Measurements from ENCODE around the gene UBE2O. TPM values are rescaled to one million over a fixed set of nuclear protein-coding genes. Genes with fewer than 3 reads are reported as not detected.

UBE2O gene
- total RNA-seq, 1 experiment from 2014 or later, result 64.7 TPM

DNA sequence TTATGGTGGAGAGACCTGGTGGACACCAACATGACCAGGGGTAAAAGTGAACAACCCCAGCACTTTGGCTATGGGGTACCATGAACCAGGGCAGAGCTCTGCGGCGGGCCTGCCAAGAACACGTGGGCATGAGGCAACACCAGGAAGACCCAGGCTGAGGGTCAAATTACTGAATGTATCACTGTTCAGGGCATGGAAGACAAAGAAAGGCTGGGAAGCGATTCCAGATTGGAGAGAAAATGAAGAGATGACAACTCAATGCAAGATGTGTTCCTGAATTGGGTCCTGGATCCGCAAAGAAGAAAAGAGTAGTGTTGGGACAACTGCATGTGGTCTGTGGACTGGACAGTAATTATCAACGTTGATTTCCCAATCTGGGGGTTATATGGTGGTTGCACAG, 48.7 kb downstream of the UBE2O start:
- no peak for TF ChIP-seq EZH2 (IDR thresholded peaks at IDR 0.05; ENCODE audit: low read length, unreplicated experiment)
- TF ChIP-seq, protein P1, sequence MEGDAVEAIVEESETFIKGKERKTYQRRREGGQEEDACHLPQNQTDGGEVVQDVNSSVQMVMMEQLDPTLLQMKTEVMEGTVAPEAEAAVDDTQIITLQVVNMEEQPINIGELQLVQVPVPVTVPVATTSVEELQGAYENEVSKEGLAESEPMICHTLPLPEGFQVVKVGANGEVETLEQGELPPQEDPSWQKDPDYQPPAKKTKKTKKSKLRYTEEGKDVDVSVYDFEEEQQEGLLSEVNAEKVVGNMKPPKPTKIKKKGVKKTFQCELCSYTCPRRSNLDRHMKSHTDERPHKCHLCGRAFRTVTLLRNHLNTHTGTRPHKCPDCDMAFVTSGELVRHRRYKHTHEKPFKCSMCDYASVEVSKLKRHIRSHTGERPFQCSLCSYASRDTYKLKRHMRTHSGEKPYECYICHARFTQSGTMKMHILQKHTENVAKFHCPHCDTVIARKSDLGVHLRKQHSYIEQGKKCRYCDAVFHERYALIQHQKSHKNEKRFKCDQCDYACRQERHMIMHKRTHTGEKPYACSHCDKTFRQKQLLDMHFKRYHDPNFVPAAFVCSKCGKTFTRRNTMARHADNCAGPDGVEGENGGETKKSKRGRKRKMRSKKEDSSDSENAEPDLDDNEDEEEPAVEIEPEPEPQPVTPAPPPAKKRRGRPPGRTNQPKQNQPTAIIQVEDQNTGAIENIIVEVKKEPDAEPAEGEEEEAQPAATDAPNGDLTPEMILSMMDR (conservative IDR thresholded peaks at IDR 0.05; ENCODE audit: low read depth, low read length), result no peak
- no peak for TF ChIP-seq EZH2phosphoT487 (IDR thresholded peaks at IDR 0.05; ENCODE audit: borderline replicate concordance, low read length)
- H3K9me3 ChIP-seq (ENCODE audit: low read length), result no peaks in the 10 kb centered on the region
- no peak overlapping the region for H3K4me3 ChIP-seq (ENCODE audit: low read length)
- no peak for DNase-seq
- H3F3A ChIP-seq (ENCODE audit: low read length, unreplicated experiment), result peaks cover 2% of the 10 kb centered on the region
- H3K36me3 ChIP-seq (ENCODE audit: low read depth, low read length), result peaks cover 54% of the 10 kb centered on the region
- POLR2A ChIA-PET (ENCODE audit: unreplicated experiment), result interaction anchor here (0.5 kb wide), 1 partner anchor 51 kb away, joined by 4 read pairs; the partner anchor contains the start of gene PRPSAP1
- no peak for ATAC-seq
- H3K9me2 ChIP-seq (replicated peaks; ENCODE audit: low read length), result no peaks in the 10 kb centered on the region
- H4K20me1 ChIP-seq (ENCODE audit: low read length), result peaks cover 15% of the 10 kb centered on the region
- no peak overlapping the region for H3K9ac ChIP-seq (ENCODE audit: low read length)
- H3K27ac ChIP-seq (ENCODE audit: low read length), result no peak overlapping the region
- intact Hi-C loops (cut with micrococcal nuclease), result no loop called here
- CTCF ChIA-PET, result no interaction called here
- H3K4me1 ChIP-seq (ENCODE audit: insufficient read depth, low read length), result peaks cover 5% of the 10 kb centered on the region
- H3K79me2 ChIP-seq (ENCODE audit: low read length), result peaks cover 29% of the 10 kb centered on the region
- no peak overlapping the region for H2AFZ ChIP-seq (ENCODE audit: low read length)
- H3K4me2 ChIP-seq (ENCODE audit: low read length), result no peak overlapping the region
- BruUV-seq (replicated peaks), result no TSS peak
- no peaks in the 10 kb centered on the region for H3K27me3 ChIP-seq (ENCODE audit: low read length)

DNA sequence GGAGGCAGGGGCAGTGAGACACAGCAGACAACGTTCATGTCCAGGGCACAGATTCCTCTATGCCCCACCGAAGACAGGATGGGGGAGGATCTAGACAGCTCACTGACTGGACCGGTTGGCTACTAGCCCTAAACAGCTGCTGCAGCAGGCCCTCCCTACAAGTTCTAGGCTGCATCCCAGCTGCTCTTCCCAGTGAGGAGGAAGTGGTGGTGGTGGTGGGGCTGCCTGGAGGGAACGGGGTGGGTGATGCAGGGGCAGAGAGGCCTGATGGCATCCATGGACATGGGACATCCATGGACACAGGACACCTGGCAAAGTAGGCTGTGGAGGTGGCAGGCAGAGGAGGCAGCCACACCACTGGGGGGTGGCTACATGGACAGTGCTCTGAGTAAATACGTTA, 50.2 kb downstream of the UBE2O start:
- H3K27ac ChIP-seq (ENCODE audit: low read length), result no peak overlapping the region
- H3K9ac ChIP-seq (ENCODE audit: low read length), result no peak overlapping the region
- H3K9me3 ChIP-seq (ENCODE audit: low read length), result no peaks in the 10 kb centered on the region
- peaks cover 64% of the 10 kb centered on the region for H3K36me3 ChIP-seq (ENCODE audit: low read depth, low read length)
- peaks cover 10% of the 10 kb centered on the region for H3F3A ChIP-seq (ENCODE audit: low read length, unreplicated experiment)
- DNase-seq, result no peak
- H3K4me1 ChIP-seq (ENCODE audit: insufficient read depth, low read length), result peaks cover 13% of the 10 kb centered on the region
- no peak overlapping the region for H3K4me3 ChIP-seq (ENCODE audit: low read length)
- H3K79me2 ChIP-seq (ENCODE audit: low read length), result peaks cover 17% of the 10 kb centered on the region
- H3K27me3 ChIP-seq (ENCODE audit: low read length), result no peaks in the 10 kb centered on the region
- no peak overlapping the region for H3K4me2 ChIP-seq (ENCODE audit: low read length)
- ChIA-PET POLR2A (ENCODE audit: unreplicated experiment) (no interaction called here), CTCF (no interaction called here)
- intact Hi-C loops (cut with micrococcal nuclease), result no loop called here
- TF ChIP-seq, protein P1 (conservative IDR thresholded peaks at IDR 0.05; ENCODE audit: low read depth, low read length), result no peak
- TF ChIP-seq EZH2phosphoT487 (IDR thresholded peaks at IDR 0.05; ENCODE audit: borderline replicate concordance, low read length) (no peak), EZH2 (IDR thresholded peaks at IDR 0.05; ENCODE audit: low read length, unreplicated experiment) (no peak)
- no peak for ATAC-seq
- H2AFZ ChIP-seq (ENCODE audit: low read length), result no peak overlapping the region
- no TSS peak for BruUV-seq (replicated peaks)
- peaks cover 10% of the 10 kb centered on the region for H4K20me1 ChIP-seq (ENCODE audit: low read length)
- H3K9me2 ChIP-seq (replicated peaks; ENCODE audit: low read length), result no peaks in the 10 kb centered on the region

Measured in PC-3 (cell line).